CD4-positive, alpha-beta T cell treated with Interleukin-21 for 1 hour (primary cell): ENCODE results near the gene HMCN2.

Experiments
- DNase-seq: peaks from one replicate; pipeline ENCODE4 v3.0.0-alpha.2; 2020

Gene HMCN2

GRCh38 chr9:130458027-130458803, 192.7 kb downstream of the HMCN2 start:
- DNase-seq = no peak

GRCh38 chr9:130458804-130459067, 193.2 kb downstream of the HMCN2 start:
- no peak for DNase-seq

- no peak for DNase-seq
These were observed 193.6 kb downstream of the HMCN2 start for GRCh38 chr9:130459151-130459550.

GRCh38 chr9:130459941-130460669, 194.5 kb downstream of the HMCN2 start:
- DNase-seq = no peak

- DNase-seq = peak; percentile 61
These were observed 195.7 kb downstream of the HMCN2 start for GRCh38 chr9:130461218-130461630.

- DNase-seq = no peak
These were observed 196.2 kb downstream of the HMCN2 start for GRCh38 chr9:130461731-130462130.

- DNase-seq = no peak
These were observed 197.4 kb downstream of the HMCN2 start for GRCh38 chr9:130462685-130463540.

- no peak for DNase-seq
These were observed 198.5 kb downstream of the HMCN2 start for GRCh38 chr9:130463763-130464745.

GRCh38 chr9:130465383-130466096, 200.0 kb downstream of the HMCN2 start:
- DNase-seq = no peak

GRCh38 chr9:130466537-130467217, 201.1 kb downstream of the HMCN2 start:
- no peak for DNase-seq

- DNase-seq = no peak
These were observed 201.8 kb downstream of the HMCN2 start for GRCh38 chr9:130467316-130467715.

GRCh38 chr9:130468566-130468965, 203.0 kb downstream of the HMCN2 start:
- no peak for DNase-seq

- DNase-seq = no peak
These were observed 204.7 kb downstream of the HMCN2 start for GRCh38 chr9:130470269-130470668.

- no peak for DNase-seq
These were observed 205.4 kb downstream of the HMCN2 start for GRCh38 chr9:130470950-130471349.

- DNase-seq = no peak
These were observed 206.0 kb downstream of the HMCN2 start for GRCh38 chr9:130471411-130472183.

GRCh38 chr9:130472184-130472705, 206.7 kb downstream of the HMCN2 start:
- no peak for DNase-seq

- DNase-seq = no peak
These were observed 207.4 kb downstream of the HMCN2 start for GRCh38 chr9:130473009-130473408.

GRCh38 chr9:130473566-130473965, 208.0 kb downstream of the HMCN2 start:
- no peak for DNase-seq

GRCh38 chr9:130474106-130474505, 208.5 kb downstream of the HMCN2 start:
- DNase-seq = no peak

GRCh38 chr9:130476151-130476730, 210.7 kb downstream of the HMCN2 start:
- no peak for DNase-seq
